NB4 (cell line): Measurements from ENCODE around the gene RAB8A.
A peak's percentile ranks its signal among the peaks of the same experiment; 100 is the strongest.

Experiments
- DNase-seq: peaks from one replicate; pipeline ENCODE4 v3.0.0; 2010; ENCODE audit warnings: low read depth
- H3K4me3 ChIP-seq: one replicate; pipeline ENCODE4 v1.5.1; 2011; ENCODE audit warnings: mild to moderate bottlenecking, low read depth, low read length, moderate library complexity
- CTCF ChIP-seq: IDR thresholded peaks from one replicate; pipeline ENCODE4 v1.5.1; 2012; ENCODE audit warnings: low read depth, low read length
- MAX ChIP-seq: IDR thresholded peaks from 2 replicates; pipeline ENCODE4 v1.6.1; 2011; ENCODE audit warnings: low read depth, low read length
- MYC ChIP-seq: IDR thresholded peaks from 2 replicates; pipeline ENCODE4 v1.6.1; 2011; ENCODE audit warnings: low read depth, low read length
- POLR2A ChIP-seq: IDR thresholded peaks from 2 replicates; pipeline ENCODE4 v1.6.1; 2011; ENCODE audit warnings: mild to moderate bottlenecking; ENCODE audit not compliant: insufficient read length; ENCODE audit errors: extremely low read depth

Gene RAB8A

GRCh38 chr19:16156904-16157303 is 45.2 kb downstream of the RAB8A start:
- H3K4me3 ChIP-seq, result no peak overlapping the region
- TF ChIP-seq CTCF (no peak), POLR2A (no peak), MYC (no peak), MAX (no peak)
- no peak for DNase-seq

- H3K4me3 ChIP-seq, result no peak overlapping the region
- TF ChIP-seq MAX (no peak), MYC (no peak), CTCF (no peak), POLR2A (no peak)
- no peak for DNase-seq
Measured at GRCh38 chr19:16157601-16158000, 45.9 kb downstream of the RAB8A start.

GRCh38 chr19:16159655-16160054 is 48.0 kb downstream of the RAB8A start:
- no peak overlapping the region for H3K4me3 ChIP-seq
- TF ChIP-seq MYC (no peak), CTCF (no peak), MAX (no peak)
- no peak for DNase-seq

- no peak for DNase-seq
- H3K4me3 ChIP-seq, result no peak overlapping the region
- no peak for TF ChIP-seq CTCF
- no peak for TF ChIP-seq MAX
- no peak for TF ChIP-seq MYC
- no peak for TF ChIP-seq POLR2A
Measured at GRCh38 chr19:16160445-16160942, 48.8 kb downstream of the RAB8A start.

GRCh38 chr19:16160943-16161560 is 49.4 kb downstream of the RAB8A start:
- DNase-seq, result peak; percentile 78
- TF ChIP-seq CTCF (no peak), POLR2A (no peak), MAX (no peak), MYC (no peak)
- H3K4me3 ChIP-seq, result no peak overlapping the region

- TF ChIP-seq MAX (no peak), POLR2A (no peak), CTCF (no peak), MYC (no peak)
- DNase-seq, result no peak
- no peak overlapping the region for H3K4me3 ChIP-seq
Measured at GRCh38 chr19:16161840-16162239, 50.2 kb downstream of the RAB8A start.
